Fibroblast of villous mesenchyme (primary cell): ENCODE data around the gene SOX6. TPM values are rescaled to one million over a fixed set of nuclear protein-coding genes. Genes with fewer than 3 reads are reported as not detected.

Experiments used
- DNase-seq: peaks from one replicate; pipeline ENCODE4 v3.0.0-alpha.2; 2010; ENCODE audit warnings: low read depth
- H3K4me3 ChIP-seq: 2 replicates; pipeline ENCODE4 v1.5.1; 2011; ENCODE audit warnings: low read depth, mild to moderate bottlenecking, low read length
- total RNA-seq: library from RNA; depleted of rRNA; stranded (reverse); fragments of >200 nt; gene quantifications from 2 replicates; pipeline ENCODE4 v1.2.3, GENCODE V29; 2012
- TF ChIP-seq, protein P1 (sequence below): IDR thresholded peaks from 2 replicates; pipeline ENCODE4 v1.5.1; 2012; ENCODE audit warnings: low read depth, mild to moderate bottlenecking, low read length; ENCODE audit not compliant: insufficient read depth

The SOX6 gene
- total RNA-seq, 1 donor = 22.0 TPM

DNA sequence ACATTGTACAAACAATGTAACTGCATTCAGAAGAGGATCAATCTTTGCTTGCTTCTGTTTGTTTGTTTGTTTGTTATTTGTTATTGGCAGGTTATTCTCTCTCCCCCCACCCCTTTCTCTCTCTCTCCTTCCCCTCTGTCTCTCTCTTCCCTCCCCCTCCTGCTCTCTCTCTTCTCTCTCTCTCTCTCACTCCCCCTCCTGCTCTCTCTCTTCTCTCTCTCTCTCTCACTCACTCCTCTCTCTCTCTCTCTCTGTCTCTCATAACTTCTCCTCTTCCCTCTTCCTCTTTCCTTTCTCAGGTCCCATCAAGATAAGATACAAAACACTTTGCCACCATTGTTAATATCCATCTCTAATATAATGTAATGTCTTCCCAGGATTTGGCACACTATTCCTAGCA, 236.3 kb downstream of the SOX6 start:
- no peak for DNase-seq
- H3K4me3 ChIP-seq = no peak overlapping the region
- TF ChIP-seq, protein P1, sequence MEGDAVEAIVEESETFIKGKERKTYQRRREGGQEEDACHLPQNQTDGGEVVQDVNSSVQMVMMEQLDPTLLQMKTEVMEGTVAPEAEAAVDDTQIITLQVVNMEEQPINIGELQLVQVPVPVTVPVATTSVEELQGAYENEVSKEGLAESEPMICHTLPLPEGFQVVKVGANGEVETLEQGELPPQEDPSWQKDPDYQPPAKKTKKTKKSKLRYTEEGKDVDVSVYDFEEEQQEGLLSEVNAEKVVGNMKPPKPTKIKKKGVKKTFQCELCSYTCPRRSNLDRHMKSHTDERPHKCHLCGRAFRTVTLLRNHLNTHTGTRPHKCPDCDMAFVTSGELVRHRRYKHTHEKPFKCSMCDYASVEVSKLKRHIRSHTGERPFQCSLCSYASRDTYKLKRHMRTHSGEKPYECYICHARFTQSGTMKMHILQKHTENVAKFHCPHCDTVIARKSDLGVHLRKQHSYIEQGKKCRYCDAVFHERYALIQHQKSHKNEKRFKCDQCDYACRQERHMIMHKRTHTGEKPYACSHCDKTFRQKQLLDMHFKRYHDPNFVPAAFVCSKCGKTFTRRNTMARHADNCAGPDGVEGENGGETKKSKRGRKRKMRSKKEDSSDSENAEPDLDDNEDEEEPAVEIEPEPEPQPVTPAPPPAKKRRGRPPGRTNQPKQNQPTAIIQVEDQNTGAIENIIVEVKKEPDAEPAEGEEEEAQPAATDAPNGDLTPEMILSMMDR = no peak

DNA sequence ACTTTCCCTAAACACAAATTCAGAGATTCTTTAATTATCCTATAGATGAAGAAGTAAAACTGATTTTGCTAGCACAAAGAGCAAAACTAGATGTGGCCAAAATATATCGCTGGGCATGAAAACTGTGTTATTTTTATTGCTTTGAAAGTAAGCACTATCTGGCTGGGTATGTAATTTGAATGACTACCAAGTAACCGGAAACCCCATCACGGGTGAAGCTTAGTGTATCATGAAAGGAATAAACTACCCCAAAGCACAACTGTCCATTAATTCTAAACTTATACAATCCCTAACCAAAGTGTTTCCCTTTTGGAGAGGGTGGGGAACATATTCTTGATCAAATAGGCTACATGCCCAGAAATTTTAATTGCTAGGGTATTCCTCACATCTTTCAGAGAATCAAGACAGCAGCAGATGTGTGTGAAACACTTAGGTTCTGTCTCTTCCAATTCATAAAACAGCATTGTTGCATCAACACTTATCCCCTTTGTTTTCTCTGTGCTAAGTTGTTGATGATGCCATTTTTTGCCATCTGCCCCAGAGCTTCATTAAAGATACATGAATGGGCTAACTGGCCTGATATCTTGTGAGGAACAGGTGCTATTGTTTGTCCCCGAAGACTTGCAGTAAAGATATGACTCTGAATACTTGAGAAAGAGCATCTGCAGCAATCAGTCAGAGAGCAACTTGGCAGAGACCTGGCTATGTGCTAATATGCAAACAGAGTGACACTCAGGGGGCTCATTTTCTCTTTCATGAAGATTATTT, 238.2 kb downstream of the SOX6 start:
- DNase-seq = no peak
- TF ChIP-seq, protein P1 = no peak
- no peak overlapping the region for H3K4me3 ChIP-seq

DNA sequence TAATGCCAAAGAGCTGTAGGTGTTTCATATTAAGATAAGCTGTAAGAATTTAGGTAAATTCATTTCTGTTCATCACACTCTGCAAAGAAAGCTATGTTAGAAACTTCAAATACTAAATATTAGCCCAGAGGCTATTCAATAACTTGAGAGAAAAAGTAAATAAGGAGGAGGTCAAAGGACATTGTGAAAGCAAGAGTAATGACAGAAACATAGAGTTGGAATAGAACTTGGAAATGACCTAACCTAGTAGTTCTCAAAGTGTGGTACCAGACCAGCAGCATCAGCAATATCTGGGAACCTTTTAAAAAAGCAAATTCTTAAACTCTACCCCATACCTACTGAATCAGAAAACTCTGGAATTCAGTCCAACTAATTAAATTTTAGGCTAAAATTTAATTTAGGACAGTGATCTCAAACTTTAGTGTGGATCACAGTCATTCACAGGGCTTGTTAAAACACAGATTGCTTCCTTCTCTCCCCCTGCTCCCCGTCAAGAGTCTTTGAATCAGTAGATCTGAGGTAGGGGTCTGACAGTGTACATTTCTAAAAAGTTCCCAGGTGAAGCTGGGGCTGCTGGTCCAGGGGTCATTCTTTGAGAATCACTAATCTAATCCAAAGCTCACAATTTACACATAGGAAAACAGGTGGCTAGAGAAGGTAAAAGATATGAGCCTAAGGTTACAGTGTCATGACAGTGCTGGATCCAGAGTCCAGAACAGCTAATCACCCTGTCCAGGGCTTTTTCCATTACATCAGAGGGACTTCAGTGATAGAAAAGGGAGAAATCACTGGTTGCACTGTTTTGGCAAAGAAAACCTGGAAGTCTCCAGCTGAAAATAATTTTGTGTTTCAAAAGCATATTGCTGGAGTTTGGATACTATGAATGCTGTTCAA, 241.1 kb downstream of the SOX6 start:
- TF ChIP-seq, protein P1 = no peak
- no peak for DNase-seq
- H3K4me3 ChIP-seq = no peak overlapping the region

DNA sequence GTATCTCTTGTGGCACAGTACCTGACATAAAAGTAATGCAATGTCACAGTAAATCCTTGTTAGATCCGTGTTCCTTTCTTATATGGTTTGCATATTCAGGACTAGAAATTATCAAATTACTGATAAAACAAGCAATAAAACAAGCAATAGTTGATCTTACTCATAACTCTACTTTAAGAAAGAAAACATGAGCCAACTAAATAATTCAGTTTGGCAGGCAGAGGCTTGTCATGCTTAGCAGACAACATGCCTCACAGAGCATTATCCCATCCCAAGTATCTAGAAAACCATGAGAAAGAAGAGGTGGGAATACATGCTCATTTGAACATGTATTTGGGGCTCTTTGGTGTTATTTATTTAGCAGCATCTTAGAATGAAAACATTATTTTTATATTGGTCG, 241.9 kb downstream of the SOX6 start:
- no peak overlapping the region for H3K4me3 ChIP-seq
- TF ChIP-seq, protein P1 = no peak
- no peak for DNase-seq

DNA sequence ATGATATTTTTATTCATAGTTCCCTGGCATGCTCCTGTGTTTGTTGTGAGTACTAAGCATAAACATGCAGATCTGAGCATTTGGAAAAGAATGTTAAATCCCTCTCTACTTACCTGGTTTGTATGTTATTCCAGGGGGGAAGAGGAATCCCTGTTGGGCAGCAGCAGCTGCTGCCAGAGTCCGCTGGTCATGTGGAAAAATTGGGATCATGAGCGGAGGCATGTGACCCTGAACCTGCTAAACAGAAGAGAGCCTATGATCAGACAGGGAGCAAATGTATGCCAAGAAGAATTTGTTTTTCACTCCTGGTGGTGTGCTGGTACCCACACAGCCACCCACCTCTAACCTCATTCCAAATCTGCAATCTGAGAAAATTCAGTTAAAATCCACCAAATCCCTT, 244.7 kb downstream of the SOX6 start:
- no peak overlapping the region for H3K4me3 ChIP-seq
- DNase-seq = no peak
- TF ChIP-seq, protein P1 = no peak

DNA sequence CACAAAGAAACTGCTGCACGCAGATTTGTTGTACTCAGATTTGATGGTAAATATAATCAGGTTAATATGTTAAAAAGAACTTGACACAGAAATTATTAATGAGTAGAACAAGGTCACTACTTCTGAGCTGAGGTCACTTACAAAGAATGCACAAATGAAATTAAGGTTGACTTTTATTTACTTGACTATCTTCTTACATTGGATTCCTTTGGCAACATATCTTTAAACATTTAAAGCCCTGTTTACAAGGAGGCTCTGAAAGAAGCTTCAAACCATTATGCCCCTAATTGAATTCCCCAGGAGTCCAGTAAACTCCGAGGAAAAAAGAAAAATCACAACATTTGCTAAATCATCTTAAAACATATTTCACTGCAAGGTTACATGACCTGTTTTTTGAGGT, 245.5 kb downstream of the SOX6 start:
- DNase-seq = peak; percentile 11
- TF ChIP-seq, protein P1 = no peak

More for the DNA sequence above, 245.5 kb downstream of the SOX6 start:
- no peak overlapping the region for H3K4me3 ChIP-seq
